ENCODE measurements around the gene SGPP1. TPM values are rescaled to one million over a fixed set of nuclear protein-coding genes. Genes with fewer than 3 reads are reported as not detected.
"Not testable (repeated sequence)": the region's sequence is repeated elsewhere in the genome, so short reads cannot be mapped to it uniquely, and the experiment has no call there.

The SGPP1 gene
- total RNA-seq, 1 donor from 2014 or later: 19.6 TPM

GRCh38 chr14:63725786-63726460 is 1.9 kb downstream of the SGPP1 start:
- peak; percentile 17 for DNase-seq

DNA sequence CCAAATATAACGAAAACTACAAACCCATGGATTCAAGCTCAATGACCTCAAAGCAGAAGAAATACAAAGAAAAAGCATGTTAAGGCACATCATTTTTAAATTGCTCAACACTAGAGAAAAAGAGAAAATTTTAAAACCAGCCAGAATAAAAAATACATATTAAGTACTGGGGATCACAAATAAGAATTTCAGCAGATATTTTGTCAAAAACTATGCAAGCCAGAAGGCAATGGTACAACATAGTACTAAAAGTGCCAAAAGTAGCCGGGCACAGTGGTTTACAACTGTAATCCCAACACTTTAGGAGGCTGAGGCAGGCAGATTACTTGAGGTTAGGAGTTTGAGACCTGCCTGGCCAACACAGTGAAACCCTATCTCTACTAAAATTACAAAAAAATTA is 10.2 kb downstream of the SGPP1 start:
- DNase-seq: peak; percentile 7

DNA sequence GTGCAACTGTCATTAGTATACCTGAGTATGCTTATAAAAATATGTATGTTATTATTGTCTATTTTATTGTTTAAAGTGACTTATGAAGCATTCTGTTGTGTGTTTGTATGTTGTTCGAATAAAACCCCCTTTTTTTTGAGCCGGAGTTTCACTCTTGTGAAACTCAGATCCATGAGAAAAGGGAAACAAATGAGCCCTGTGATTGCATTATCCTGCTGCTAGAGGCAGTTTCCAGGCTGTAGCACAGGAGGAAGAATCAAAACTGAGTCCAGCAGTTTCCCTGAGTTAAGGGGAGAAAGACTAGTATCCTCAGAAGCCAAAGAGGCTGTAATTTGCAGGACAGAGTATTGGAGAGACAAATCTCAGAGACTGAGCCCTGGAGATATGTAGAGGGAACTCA is 12.5 kb downstream of the SGPP1 start:
- DNase-seq: no peak

- DNase-seq: no peak
Measured at GRCh38 chr14:63713764-63714163, 14.1 kb downstream of the SGPP1 start.

DNA sequence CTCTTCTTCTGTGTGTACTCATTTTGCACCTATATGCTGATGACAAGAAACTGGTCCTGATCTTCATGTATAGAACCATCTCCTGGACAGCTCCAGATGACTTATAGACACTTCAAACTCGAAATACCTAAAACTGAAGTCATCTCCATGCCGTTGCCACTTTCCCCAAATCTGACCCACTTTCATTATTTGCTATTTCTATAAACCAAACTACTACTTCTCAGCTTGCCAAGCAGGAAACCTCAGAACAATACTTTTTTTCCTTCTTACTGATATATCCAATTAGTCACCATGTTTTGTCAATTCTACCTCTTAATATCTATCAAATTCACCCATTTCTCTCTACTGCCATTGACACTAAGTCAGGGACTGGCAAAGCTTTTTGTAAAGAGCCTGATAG is 14.8 kb downstream of the SGPP1 start:
- DNase-seq: no peak

DNA sequence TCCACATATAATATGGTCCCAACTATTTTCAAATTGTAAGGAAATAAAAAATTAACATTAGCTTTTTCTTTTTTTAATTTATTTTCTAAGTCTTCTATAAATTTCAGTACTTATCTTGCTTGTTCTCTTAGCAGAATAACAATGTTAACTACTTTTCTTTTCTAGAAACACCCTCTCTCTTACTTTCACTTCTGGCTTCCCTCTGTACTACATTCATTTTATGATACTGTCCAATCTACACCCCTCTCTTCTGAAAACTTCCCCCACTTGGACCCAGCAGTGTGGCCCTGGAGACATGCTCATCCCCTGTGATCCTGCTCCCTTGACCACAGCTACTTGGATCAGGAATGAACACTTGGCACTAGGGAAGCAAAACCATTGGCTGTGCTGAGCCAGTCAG is 15.7 kb downstream of the SGPP1 start:
- DNase-seq: no peak

GRCh38 chr14:63710497-63710896 is 17.4 kb downstream of the SGPP1 start:
- DNase-seq: no peak

GRCh38 chr14:63709589-63709988 is 18.3 kb downstream of the SGPP1 start:
- DNase-seq: no peak

DNA sequence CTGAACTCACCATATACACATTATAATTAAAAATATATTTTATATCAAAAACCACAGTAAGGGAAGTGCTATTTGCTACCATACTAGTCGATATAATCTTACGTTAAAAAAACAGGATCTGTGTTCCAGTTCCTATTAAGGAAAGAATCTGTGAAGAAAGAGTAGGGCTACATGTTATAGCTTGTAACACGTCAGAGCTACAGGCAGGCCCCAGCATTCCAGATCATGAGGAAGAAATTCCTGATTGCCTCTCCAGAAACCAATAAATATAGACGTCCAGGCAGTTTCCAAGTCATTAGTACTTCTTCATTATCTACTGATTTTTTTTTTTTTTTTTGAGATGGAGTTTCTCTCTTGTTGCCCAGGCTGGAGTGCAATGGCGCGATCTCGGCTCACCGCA is 20.6 kb downstream of the SGPP1 start:
- DNase-seq: no peak

DNA sequence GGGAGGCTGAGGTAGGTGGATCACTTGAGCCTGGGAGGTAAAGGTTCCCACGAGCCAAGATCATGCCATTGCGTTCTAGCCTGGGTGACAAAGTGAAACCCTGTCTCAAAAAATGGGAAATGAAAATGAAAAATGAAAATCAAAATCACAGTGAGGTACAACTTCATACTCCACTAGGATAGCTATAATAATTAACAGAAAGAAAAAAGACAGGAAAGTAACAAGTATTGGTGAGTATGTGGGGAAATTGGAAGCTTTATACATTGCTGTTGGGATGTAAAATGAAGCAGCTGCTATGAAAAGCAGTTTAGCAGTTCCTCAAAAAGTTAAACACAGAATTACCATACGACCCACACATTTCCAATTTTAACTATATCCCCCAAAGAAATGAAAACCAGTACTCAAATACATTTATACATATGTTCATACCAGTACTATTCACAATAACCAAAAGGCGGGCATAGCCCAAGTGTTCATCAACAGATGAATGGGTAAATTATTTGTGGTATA is 22.2 kb downstream of the SGPP1 start:
- DNase-seq: no peak

- DNase-seq: not testable (repeated sequence)
Measured at GRCh38 chr14:63702530-63702929, 25.3 kb downstream of the SGPP1 start.

DNA sequence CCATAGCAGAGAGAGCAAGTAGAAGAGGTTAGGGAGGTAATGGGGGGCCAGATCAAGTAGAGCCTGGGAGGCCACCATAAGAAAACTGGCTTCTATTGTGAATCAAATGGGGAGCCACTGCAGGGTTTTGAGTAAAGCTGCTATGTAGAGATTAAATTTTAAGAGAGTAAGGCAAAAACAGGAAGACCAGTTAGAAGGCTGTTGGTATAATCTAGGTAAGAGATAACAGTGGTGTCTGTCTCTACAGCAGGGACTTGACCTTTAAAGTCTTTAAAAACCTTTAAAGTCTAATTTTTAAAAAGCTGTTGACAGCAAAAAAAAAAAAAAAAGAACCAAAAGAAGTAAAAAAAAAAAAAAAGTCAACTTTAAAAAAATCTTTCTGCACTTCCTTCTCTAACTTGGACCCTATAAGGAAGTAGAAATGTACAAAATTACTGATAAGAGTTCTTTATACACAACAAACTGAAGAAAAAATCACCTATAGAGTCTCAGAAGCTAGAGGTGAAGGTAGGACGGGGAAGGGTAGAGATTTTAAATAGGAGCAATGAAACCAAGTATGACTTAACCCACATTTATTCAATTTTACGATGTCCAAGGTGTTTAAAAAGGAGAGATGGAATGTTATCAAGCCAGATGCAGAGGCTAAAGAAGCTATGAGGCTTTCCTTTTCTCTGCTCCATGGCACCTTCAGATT is 26.1 kb downstream of the SGPP1 start:
- DNase-seq: no peak

- DNase-seq: no peak
Measured at GRCh38 chr14:63692310-63693020, 35.4 kb downstream of the SGPP1 start.

- DNase-seq: no peak
Measured at GRCh38 chr14:63689132-63689531, 38.7 kb downstream of the SGPP1 start.

DNA sequence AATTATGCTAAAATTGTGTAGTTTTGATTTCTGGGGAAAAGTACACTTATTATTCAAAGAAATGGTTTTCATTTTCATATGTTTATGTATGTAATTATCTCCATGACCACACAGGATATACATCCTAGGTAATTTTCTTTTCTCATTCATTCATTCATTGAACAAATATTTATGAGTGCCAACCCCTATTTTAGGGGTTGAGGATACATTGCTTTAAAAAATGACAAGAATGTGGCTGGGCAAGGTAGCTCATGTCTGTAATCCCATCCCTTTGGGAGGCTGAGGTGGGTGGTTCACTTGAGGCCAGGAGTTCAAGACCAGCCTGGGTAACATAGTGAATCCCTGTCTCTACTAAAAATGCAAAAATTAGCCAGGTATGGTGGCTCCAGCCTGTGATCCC is 40.9 kb downstream of the SGPP1 start:
- DNase-seq: no peak

DNA sequence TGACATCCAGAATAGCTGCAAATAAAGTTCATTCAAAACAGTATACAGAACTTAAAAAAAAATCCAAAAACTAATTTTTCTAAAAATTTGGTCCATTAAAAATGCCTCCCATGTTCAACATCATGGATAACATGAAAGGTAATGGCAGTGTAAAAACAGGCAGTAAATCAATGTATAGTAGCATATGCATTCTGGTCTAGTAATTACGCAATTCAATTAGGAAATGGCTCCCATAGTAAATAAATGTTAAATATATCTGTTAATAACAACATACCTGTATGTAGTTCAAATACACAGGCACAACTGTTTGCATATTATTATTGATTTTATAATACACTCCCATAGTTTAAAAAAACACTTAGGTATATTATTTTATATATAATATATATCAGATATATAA is 42.5 kb downstream of the SGPP1 start:
- DNase-seq: no peak

DNA sequence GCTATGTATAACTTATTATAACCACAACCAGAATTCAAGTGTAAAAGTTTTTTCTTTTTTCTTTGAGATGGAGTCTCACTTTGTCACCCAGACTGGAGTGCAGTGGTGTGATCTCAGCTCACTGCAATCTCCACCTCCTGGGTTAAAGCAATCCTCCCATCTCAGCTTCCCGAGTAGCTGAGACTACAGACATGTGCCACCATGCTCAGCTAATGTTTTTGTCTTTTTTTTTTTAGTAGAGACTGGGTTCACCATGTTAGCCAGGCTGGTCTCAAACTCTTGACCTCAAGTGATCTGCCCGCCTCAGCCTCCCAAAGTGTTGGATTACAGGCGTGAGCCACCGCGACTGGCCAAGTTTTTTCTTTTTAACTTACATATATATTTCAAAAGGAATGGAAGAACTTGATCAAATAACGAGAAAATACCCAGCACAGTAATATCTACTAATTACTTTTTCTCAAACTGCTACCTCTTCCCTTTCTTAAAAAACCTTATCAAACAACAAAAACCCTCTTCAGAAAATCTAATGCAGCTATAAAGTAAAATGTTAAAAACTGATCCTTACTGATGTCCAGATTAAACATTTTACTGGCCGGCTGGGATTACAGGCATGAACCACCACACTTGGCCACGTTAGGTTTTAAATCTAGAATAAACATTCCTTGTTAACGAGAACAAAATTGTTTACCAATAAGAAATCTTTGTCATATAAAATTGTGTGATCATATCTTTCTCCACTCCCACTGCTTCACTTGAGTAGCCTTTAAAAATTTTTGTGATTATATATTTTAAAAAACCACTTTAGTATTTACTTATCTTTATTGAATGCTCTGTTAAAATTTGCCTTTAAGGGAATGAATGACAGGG is 44.9 kb downstream of the SGPP1 start:
- no peak for DNase-seq

- no peak for DNase-seq
Measured at GRCh38 chr14:63678536-63678935, 49.3 kb downstream of the SGPP1 start.

- no peak for DNase-seq
Measured at GRCh38 chr14:63677891-63678379, 49.9 kb downstream of the SGPP1 start.

DNA sequence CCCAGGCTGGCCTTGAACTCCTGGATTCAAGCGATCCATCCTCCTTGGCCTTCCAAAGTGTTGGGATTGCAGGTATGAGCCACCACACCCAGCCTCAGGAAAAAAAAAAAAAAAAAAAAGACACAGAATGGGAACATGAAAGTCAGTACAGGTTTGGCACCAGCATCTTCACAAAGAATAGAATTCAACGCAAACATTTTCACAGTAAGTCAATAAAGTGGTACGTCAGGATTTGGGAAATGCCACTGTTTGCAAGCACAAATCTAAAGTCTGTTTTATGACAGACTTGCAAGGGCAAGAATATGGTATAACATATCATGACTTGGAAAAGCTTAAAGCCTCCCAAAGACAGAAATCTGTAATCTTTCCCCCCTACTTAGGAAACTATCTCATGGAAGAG is 51.2 kb downstream of the SGPP1 start:
- DNase-seq: no peak

DNA sequence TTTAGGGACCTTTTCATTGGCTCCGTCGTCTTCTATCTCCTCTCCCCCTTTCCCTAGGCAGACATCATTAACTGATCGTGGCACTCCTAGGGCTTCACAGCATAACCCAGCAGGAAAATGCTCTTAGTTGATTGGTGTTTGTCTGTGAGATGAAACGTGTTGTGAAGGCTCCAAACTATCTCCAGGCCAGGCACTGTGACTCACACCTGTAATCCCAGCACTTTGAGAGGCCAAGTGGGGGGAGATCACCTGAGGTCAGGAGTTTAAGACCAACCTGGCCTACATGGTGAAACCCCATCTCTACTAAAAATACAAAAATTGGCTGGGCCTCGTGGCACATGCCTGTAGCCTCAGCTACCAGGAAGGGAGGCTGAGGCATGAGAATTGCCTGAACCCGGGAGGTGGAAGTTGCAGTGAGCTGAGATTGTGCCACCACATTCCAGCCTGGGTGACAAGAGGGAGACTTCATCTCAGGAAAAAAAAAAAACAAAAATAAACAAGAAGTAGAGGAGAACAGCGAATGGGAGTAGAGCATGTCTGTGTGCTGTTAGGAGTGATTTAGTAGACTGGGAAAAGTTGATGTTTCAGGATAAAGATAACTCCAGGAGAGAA is 53.9 kb downstream of the SGPP1 start:
- DNase-seq: no peak

- DNase-seq: no peak
Measured at GRCh38 chr14:63673255-63673654, 54.6 kb downstream of the SGPP1 start.
